ENCODE results near the gene WNT9B.

WNT9B gene

DNA sequence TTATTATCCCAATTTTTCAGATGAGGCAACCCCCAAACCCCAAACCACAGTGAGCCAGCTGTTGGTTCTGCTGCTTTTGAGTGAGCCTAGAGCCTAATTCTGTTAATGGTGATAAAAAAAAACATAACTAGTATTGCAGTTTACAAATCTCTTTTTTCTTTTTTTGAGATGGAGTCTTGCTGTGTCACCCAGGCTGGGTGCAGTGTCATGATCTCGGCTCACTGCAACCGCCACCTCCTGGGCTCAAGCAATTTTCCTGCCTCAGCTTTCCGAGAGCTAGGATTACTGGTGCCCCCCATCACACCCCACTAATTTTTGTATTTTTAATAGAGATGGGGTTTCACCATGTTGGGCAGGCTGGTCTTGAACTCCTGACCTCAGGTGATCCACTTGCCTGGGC lies 3.1 kb downstream of the WNT9B start:
- Histone ChIP-seq H3K4me2 (ENCODE audit: low read depth, low read length, poor library complexity, severe bottlenecking) (no peak overlapping the region), H4K20me1 (ENCODE audit: insufficient read depth, low read length, poor library complexity, severe bottlenecking) (no peaks in the 10 kb centered on the region), H3K4me1 (ENCODE audit: insufficient read depth, low read length, poor library complexity, severe bottlenecking) (no peaks in the 10 kb centered on the region), H3F3A (ENCODE audit: low read depth) (no peaks in the 10 kb centered on the region), H3K4me3 (ENCODE audit: low read length, poor library complexity, severe bottlenecking) (no peak overlapping the region), H3K36me3 (ENCODE audit: insufficient read depth, low read length) (no peaks in the 10 kb centered on the region), H3K79me2 (ENCODE audit: insufficient read depth, low read length) (no peaks in the 10 kb centered on the region), H3K27me3 (ENCODE audit: insufficient read depth, low read length, poor library complexity, severe bottlenecking) (no peaks in the 10 kb centered on the region), H2AFZ (ENCODE audit: low read length) (no peak overlapping the region), H3K9me3 (ENCODE audit: insufficient read depth, low read depth, low read length) (no peaks in the 10 kb centered on the region), H3K9ac (ENCODE audit: low read depth, low read length, poor library complexity, severe bottlenecking) (no peak overlapping the region), H3K9me2 (replicated peaks; ENCODE audit: low read depth, low read length) (no peaks in the 10 kb centered on the region)
- TF ChIP-seq, protein P1, sequence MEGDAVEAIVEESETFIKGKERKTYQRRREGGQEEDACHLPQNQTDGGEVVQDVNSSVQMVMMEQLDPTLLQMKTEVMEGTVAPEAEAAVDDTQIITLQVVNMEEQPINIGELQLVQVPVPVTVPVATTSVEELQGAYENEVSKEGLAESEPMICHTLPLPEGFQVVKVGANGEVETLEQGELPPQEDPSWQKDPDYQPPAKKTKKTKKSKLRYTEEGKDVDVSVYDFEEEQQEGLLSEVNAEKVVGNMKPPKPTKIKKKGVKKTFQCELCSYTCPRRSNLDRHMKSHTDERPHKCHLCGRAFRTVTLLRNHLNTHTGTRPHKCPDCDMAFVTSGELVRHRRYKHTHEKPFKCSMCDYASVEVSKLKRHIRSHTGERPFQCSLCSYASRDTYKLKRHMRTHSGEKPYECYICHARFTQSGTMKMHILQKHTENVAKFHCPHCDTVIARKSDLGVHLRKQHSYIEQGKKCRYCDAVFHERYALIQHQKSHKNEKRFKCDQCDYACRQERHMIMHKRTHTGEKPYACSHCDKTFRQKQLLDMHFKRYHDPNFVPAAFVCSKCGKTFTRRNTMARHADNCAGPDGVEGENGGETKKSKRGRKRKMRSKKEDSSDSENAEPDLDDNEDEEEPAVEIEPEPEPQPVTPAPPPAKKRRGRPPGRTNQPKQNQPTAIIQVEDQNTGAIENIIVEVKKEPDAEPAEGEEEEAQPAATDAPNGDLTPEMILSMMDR (conservative IDR thresholded peaks at IDR 0.05; ENCODE audit: low read length) = no peak
- TF ChIP-seq EZH2phosphoT487 (IDR thresholded peaks at IDR 0.05; ENCODE audit: borderline replicate concordance) = no peak

DNA sequence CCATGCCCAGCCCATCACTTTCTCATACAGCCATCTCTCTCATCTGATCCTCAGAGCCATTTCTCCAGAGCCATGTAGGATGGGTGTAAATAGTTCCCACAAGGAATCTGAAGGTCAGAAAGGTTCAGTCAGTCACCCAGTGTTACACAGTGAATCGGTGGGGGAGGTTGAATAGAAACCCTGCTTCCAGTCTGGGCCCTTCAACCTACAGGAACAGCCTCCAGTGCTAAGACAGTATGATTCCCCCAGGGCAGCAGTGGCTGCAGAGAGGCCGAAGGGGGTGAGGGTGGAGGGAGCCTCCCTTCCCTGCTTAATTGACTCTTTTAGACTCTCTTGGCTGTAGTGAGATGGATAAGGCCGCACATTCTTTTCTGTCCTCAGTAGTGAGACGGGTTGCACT lies 3.6 kb downstream of the WNT9B start:
- Histone ChIP-seq H3K27me3 (ENCODE audit: insufficient read depth, low read length, poor library complexity, severe bottlenecking) (no peaks in the 10 kb centered on the region), H3K9me2 (replicated peaks; ENCODE audit: low read depth, low read length) (no peaks in the 10 kb centered on the region), H4K20me1 (ENCODE audit: insufficient read depth, low read length, poor library complexity, severe bottlenecking) (no peaks in the 10 kb centered on the region), H3K9me3 (ENCODE audit: insufficient read depth, low read depth, low read length) (no peaks in the 10 kb centered on the region), H3K9ac (ENCODE audit: low read depth, low read length, poor library complexity, severe bottlenecking) (no peak overlapping the region), H2AFZ (ENCODE audit: low read length) (no peak overlapping the region), H3K79me2 (ENCODE audit: insufficient read depth, low read length) (no peaks in the 10 kb centered on the region), H3F3A (ENCODE audit: low read depth) (no peaks in the 10 kb centered on the region), H3K4me3 (ENCODE audit: low read length, poor library complexity, severe bottlenecking) (no peak overlapping the region), H3K36me3 (ENCODE audit: insufficient read depth, low read length) (no peaks in the 10 kb centered on the region), H3K4me1 (ENCODE audit: insufficient read depth, low read length, poor library complexity, severe bottlenecking) (no peaks in the 10 kb centered on the region), H3K4me2 (ENCODE audit: low read depth, low read length, poor library complexity, severe bottlenecking) (no peak overlapping the region)
- no peak for TF ChIP-seq EZH2phosphoT487 (IDR thresholded peaks at IDR 0.05; ENCODE audit: borderline replicate concordance)
- TF ChIP-seq, protein P1 (conservative IDR thresholded peaks at IDR 0.05; ENCODE audit: low read length) = no peak

DNA sequence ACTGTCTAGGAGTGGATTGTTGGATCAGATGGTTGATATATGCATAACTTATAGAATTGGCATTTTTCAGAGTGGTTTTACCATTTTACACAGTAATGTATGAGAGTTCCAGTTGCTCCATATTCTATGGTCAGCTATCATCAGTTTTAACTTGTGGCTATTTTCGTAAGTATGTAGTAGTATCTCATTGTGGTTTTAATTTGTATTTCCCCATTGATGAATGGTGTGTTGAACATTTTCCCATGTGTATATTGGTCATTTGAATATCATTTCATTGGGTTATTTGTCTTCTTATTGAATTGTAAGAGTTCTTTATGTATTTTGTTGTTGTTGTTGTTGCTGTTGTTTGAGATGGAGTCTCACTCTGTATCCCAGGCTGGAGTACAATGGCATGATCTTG lies 6.2 kb downstream of the WNT9B start:
- H3K9me2 ChIP-seq (replicated peaks; ENCODE audit: low read depth, low read length) = no peaks in the 10 kb centered on the region
- H3K9ac ChIP-seq (ENCODE audit: low read depth, low read length, poor library complexity, severe bottlenecking) = no peak overlapping the region
- H3K4me2 ChIP-seq (ENCODE audit: low read depth, low read length, poor library complexity, severe bottlenecking) = no peak overlapping the region
- H3K36me3 ChIP-seq (ENCODE audit: insufficient read depth, low read length) = no peaks in the 10 kb centered on the region
- no peaks in the 10 kb centered on the region for H3F3A ChIP-seq (ENCODE audit: low read depth)
- no peak for TF ChIP-seq EZH2phosphoT487 (IDR thresholded peaks at IDR 0.05; ENCODE audit: borderline replicate concordance)
- TF ChIP-seq, protein P1 (conservative IDR thresholded peaks at IDR 0.05; ENCODE audit: low read length) = no peak
- H3K4me1 ChIP-seq (ENCODE audit: insufficient read depth, low read length, poor library complexity, severe bottlenecking) = no peaks in the 10 kb centered on the region
- H3K4me3 ChIP-seq (ENCODE audit: low read length, poor library complexity, severe bottlenecking) = no peak overlapping the region
- H2AFZ ChIP-seq (ENCODE audit: low read length) = no peak overlapping the region
- no peaks in the 10 kb centered on the region for H3K9me3 ChIP-seq (ENCODE audit: insufficient read depth, low read depth, low read length)
- no peaks in the 10 kb centered on the region for H3K27me3 ChIP-seq (ENCODE audit: insufficient read depth, low read length, poor library complexity, severe bottlenecking)
- no peaks in the 10 kb centered on the region for H4K20me1 ChIP-seq (ENCODE audit: insufficient read depth, low read length, poor library complexity, severe bottlenecking)
- H3K79me2 ChIP-seq (ENCODE audit: insufficient read depth, low read length) = no peaks in the 10 kb centered on the region
